BJ (cell line): ENCODE measurements around the gene PRSS16. TPM values are rescaled to one million over a fixed set of nuclear protein-coding genes. Genes with fewer than 3 reads are reported as not detected.
A peak's percentile ranks its signal among the peaks of the same experiment; 100 is the strongest.

Source experiments
- CTCF ChIA-PET: fragments of 350-600 bp; formaldehyde crosslinking; extraction: SDS; loops from one replicate; lab custom pipeline; 2021; ENCODE audit warnings: antibody characterized with exemption, inconsistent platforms; lab: Yijun Ruan, JAX
- POLR2A ChIA-PET: fragments of 300-600 bp; sonication (Branson Sonifier 250); formaldehyde crosslinking; extraction: SDS; loops from one replicate; lab custom pipeline; 2021; ENCODE audit warnings: antibody characterized with exemption; lab: Charles Lee
- DNase-seq: peaks from one replicate; pipeline ENCODE4 v3.0.0-alpha.2; 2011; ENCODE audit warnings: low read depth
- H3K27me3 ChIP-seq: 2 replicates; pipeline ENCODE4 v1.6.0; 2011; ENCODE audit warnings: low read length; ENCODE audit not compliant: control insufficient read depth, insufficient read depth
- H3K36me3 ChIP-seq: 2 replicates; pipeline ENCODE4 v1.5.1; 2011; ENCODE audit warnings: low read length; ENCODE audit not compliant: control insufficient read depth, insufficient read depth
- H3K4me3 ChIP-seq: 2 replicates; pipeline ENCODE4 v1.5.1; 2011; ENCODE audit warnings: low read depth, mild to moderate bottlenecking, control low read depth, low read length
- polyA plus RNA-seq: library from polyadenylated mRNA; depleted of rRNA; stranded (reverse); fragments of >200 nt; gene quantifications from 2 replicates; pipeline ENCODE4 v1.2.3, GENCODE V29; 2011
- TF ChIP-seq, protein P1 (sequence below): IDR thresholded peaks from 2 replicates; pipeline ENCODE4 v1.5.1; 2011; ENCODE audit warnings: low read depth, mild to moderate bottlenecking, control low read depth, inconsistent platforms, low read length, moderate library complexity; ENCODE audit not compliant: insufficient read depth

Gene PRSS16
- polyA plus RNA-seq, 1 experiment: 0.23 TPM

- DNase-seq: no peak
- TF ChIP-seq, protein P1, sequence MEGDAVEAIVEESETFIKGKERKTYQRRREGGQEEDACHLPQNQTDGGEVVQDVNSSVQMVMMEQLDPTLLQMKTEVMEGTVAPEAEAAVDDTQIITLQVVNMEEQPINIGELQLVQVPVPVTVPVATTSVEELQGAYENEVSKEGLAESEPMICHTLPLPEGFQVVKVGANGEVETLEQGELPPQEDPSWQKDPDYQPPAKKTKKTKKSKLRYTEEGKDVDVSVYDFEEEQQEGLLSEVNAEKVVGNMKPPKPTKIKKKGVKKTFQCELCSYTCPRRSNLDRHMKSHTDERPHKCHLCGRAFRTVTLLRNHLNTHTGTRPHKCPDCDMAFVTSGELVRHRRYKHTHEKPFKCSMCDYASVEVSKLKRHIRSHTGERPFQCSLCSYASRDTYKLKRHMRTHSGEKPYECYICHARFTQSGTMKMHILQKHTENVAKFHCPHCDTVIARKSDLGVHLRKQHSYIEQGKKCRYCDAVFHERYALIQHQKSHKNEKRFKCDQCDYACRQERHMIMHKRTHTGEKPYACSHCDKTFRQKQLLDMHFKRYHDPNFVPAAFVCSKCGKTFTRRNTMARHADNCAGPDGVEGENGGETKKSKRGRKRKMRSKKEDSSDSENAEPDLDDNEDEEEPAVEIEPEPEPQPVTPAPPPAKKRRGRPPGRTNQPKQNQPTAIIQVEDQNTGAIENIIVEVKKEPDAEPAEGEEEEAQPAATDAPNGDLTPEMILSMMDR: no peak
- peaks cover 4% of the 10 kb centered on the region; the same call in 1 of the 2 replicates for H3K27me3 ChIP-seq
- CTCF ChIA-PET: no interaction called here
- no peak overlapping the region for H3K4me3 ChIP-seq
- POLR2A ChIA-PET: no interaction called here
- H3K36me3 ChIP-seq: no peaks in the 10 kb centered on the region
Measured at GRCh38 chr6:27242589-27243265, 4.8 kb upstream of the PRSS16 start.

DNA sequence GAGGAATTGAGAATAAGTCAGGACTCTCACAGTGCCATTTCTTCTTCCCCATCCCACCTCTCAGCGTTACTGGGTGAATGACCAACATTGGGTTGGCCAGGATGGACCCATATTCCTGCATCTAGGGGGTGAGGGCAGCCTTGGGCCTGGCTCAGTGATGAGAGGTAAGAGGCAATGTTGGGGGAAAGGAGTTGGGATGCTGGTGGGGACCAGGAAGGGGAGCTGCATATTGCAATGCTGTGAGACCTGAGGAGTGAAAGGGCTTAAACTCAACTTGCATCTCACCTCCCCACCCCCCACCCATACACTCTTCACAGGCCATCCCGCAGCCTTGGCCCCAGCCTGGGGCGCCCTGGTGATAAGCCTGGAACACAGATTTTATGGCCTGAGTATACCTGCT, 1.3 kb downstream of the PRSS16 start:
- peaks cover 19% of the 10 kb centered on the region for H3K27me3 ChIP-seq
- POLR2A ChIA-PET: no interaction called here

DNA sequence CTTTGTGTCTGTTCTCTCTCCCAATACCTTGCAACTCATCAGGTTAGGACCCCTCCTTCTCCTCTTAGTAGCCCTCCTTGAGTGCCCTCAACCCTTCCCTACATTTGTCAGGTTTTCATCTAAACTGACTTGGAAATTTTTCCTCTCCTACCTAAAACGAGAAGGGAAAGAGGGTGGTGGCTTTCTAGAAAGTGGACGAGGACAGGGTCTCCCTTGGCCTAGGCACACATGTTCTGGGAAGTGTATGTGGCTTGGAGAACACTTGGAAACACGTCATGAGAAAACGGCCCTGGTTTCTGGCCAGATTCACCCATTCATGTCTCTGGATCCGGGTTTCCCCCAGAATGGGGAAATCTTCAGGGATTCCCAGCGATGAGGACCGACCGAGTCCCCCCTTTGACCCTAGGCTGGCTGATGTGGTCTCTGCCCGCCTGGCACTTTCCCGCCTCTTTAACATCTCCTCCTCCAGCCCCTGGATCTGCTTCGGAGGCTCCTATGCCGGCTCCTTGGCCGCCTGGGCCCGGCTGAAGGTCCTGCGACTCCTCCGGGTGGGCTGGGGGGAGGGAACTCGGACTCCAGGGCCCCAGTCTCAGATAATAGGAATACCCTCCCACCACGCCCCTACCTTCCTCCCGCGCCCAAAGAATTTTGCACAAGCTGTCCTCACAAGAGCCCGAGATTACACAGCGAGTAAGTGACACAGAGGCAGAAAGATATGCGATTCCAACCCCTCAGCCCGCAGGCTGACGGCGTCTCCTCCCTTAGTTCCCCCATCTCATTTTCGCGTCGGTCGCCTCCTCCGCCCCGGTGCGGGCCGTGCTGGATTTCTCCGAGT, 3.0 kb downstream of the PRSS16 start:
- ChIA-PET CTCF (no interaction called here), POLR2A (no interaction called here)
- DNase-seq: no peak
- Histone ChIP-seq H3K27me3 (peaks cover 22% of the 10 kb centered on the region), H3K4me3 (peak overlapping the region; percentile 55), H3K36me3 (no peaks in the 10 kb centered on the region)
- TF ChIP-seq, protein P1: no peak

More for the DNA sequence above, 1.3 kb downstream of the PRSS16 start:
- DNase-seq: no peak
- Histone ChIP-seq H3K4me3 (no peak overlapping the region), H3K36me3 (no peaks in the 10 kb centered on the region)
- CTCF ChIA-PET: no interaction called here
- TF ChIP-seq, protein P1: no peak

GRCh38 chr6:27251112-27251605, 3.7 kb downstream of the PRSS16 start:
- ChIA-PET POLR2A (no interaction called here), CTCF (interaction anchor here (0.9 to 1.5 kb wide), 2 partner anchors 13 to 22 kb away, joined by 3 to 5 read pairs; no protein-coding TSS in a partner anchor)
- Histone ChIP-seq H3K27me3 (peaks cover 22% of the 10 kb centered on the region), H3K36me3 (no peaks in the 10 kb centered on the region), H3K4me3 (peak overlapping the region; percentile 55)
- no peak for DNase-seq
- TF ChIP-seq, protein P1: no peak

DNA sequence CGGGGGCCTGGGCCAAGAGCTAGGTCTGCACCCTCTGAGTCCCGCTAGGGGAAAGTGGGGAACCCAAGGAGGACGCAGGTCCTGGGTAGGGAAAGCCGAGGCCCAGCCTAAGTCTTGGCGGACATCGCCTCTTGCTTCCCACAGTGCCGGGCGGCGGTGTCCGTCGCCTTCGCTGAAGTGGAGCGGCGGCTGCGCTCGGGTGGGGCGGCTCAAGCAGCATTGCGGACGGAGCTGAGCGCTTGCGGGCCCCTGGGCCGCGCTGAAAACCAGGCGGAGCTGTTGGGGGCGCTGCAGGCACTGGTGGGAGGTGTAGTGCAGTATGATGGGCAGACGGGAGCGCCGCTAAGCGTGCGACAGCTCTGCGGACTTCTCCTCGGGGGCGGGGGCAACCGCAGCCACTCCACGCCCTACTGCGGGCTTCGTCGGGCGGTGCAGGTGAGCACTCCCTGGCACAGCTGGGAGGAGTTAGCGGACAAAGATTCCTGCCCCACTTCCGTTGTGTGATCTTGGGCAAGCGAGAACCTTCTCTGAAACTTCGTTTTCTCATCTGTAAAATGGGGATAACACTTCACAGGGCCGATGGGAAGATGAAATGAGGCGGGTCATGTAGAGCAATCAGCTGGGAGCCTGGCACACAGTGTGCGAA, 4.2 kb downstream of the PRSS16 start:
- Histone ChIP-seq H3K27me3 (peaks cover 22% of the 10 kb centered on the region), H3K4me3 (peak overlapping the region; percentile 55), H3K36me3 (no peaks in the 10 kb centered on the region)
- TF ChIP-seq, protein P1: peak; percentile 49
- CTCF ChIA-PET: interaction anchor here (0.9 to 1.5 kb wide), 3 partner anchors 11 to 22 kb away, joined by 3 to 5 read pairs (median 3); no protein-coding TSS in a partner anchor
- POLR2A ChIA-PET: no interaction called here
- DNase-seq: no peak
